OCI-LY3 (cell line): ENCODE data around the gene TMEM140.

Experiments
- CTCF ChIP-seq: fragments of 200-600, 300-600 bp; sonication (generic); IDR thresholded peaks from 2 replicates; pipeline ENCODE4 v1.5.1; 2014; ENCODE audit warnings: antibody characterized with exemption, low read length, low read depth
- EZH2phosphoT487 ChIP-seq: fragments of 200-600 bp; shearing (Covaris generic); IDR thresholded peaks from 2 replicates; pipeline ENCODE4 v1.6.1; 2018; ENCODE audit warnings: antibody characterized with exemption, mixed run types, low read depth

GRCh38 chr7:135197906-135198655 is 50.2 kb downstream of the TMEM140 start:
- TF ChIP-seq CTCF (no peak), EZH2phosphoT487 (no peak)
